HG03139 (cell line): ENCODE measurements around the gene GNAT2.

Source experiments
- ATAC-seq: cut with Tn5 transposase; IDR thresholded peaks from one replicate; pipeline ENCODE4 v1.9.1; 2021; ENCODE audit not compliant: unreplicated experiment

Gene GNAT2

GRCh38 chr1:109628540-109629321 is 9.3 kb upstream of the GNAT2 start:
- ATAC-seq, result no peak

GRCh38 chr1:109627692-109628399 is 8.4 kb upstream of the GNAT2 start:
- ATAC-seq, result no peak

GRCh38 chr1:109626682-109627408 is 7.4 kb upstream of the GNAT2 start:
- ATAC-seq, result no peak

- ATAC-seq, result no peak
Measured at GRCh38 chr1:109625601-109626560, 6.5 kb upstream of the GNAT2 start.

DNA sequence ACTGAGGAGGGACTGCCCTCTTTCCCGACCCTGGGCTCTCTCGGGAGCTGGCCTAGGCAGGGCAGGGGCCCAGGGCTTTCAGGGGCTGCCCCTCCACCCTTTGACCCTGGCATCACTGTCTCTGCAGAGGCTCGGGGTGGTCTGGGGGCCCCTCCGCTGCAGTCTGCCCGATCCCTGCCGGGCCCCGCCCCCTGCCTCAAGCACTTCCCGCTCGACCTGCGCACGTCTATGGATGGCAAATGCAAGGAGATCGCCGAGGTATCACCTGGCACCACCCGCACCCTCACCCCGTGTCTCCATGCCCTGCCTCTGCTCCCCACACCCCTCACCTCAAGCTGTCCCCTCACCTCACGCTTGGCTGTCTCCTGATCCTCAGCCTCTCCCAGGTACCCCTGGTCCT is 5.8 kb upstream of the GNAT2 start:
- no peak for ATAC-seq

DNA sequence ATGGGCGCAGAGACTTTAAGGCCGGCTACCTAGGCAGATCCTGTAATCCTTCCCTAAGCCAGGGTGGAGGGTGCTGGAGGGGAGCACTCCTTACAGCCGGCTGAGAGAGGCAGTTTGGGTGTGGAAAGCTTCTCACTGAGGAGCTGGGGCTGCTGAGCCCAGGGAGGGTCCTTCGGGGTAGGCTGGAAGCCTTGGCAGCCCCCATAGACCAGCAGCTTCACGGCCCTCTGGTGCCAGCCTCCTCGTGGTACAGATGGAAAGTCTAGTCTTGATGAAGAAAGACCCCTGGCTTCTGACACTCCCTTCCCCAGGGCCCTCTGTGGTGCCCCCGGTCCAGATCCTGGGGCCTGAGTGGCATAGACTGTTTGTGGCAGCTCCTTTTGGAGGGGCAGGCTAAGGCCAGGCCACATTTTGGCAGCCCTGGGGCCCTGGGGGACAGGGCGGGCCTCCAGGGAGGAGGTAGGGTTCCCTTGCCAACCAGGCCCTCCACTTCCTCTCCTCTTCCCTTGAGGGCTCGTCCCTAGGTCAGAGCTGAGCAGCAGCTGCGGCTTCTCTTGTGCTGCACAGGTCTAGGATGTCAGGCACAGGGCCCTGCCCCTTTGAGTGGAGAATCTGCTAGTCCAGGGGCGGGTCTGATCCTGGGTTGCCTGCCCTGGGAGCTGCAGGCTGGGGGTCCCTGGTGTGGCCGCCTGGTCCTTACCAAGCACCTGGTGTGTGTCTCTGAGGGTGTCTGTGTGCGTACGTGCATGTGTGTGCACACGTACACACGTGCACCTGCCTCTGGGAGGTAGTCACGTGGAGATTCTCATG is 5.0 kb upstream of the GNAT2 start:
- no peak for ATAC-seq

GRCh38 chr1:109623601-109624161 is 4.3 kb upstream of the GNAT2 start:
- no peak for ATAC-seq

DNA sequence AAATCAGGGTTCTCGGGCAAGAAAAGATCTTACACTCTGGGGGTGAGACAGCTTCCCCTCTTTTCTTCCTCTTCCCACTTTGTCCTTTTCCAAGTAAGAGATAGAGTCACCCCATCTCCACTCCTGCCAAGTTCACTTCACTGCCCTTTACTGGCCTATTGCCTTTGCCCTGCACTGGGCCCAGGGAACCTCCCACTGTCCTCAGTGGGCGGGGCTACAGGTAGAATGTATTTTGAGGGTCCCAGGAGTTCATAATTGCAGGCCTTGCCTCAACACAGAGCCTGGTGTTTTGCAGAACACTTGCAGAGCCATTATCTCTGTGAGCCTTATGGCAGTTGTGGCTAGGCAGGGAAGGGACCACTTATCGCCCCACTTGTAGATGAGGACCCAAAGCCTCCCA is 3.5 kb upstream of the GNAT2 start:
- no peak for ATAC-seq

DNA sequence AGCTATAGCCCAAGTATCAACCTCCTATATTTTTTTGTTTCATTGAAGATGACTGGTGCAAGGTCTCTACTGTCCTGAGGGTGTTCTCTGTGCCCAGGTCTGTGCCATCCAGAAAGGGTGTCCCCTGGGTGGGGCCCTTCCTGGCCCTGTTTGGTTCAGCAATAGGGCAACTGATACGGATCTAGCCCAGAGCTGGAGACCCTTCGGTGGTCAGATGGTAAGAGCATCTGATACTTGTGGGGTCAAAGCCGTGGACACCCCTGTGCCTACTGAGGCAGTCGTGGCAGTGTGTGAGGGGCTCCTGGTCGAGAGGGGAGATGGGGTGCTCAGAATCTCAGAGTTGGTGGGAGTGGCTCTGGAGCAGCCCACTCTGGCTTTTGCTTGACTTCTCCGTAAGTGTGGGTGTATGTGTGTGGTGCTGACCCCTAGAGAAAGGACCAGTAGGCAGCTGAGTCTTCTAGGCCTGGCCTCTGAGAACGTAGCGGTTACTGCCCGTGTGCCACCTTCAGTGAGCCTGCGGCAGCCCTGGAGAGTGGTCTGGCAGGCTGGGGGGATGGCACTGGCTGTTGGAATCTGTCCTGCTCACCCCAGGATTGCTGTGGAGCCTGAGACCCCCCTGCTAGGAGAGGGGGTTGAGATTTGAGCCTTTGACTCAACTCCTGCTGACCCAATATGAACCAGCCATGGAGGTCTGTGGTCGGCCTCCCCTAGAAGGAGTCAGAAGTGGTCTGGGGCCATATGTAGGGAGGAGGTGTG is 2.9 kb upstream of the GNAT2 start:
- no peak for ATAC-seq

- no peak for ATAC-seq
Measured at GRCh38 chr1:109621379-109622136, 2.1 kb upstream of the GNAT2 start.

DNA sequence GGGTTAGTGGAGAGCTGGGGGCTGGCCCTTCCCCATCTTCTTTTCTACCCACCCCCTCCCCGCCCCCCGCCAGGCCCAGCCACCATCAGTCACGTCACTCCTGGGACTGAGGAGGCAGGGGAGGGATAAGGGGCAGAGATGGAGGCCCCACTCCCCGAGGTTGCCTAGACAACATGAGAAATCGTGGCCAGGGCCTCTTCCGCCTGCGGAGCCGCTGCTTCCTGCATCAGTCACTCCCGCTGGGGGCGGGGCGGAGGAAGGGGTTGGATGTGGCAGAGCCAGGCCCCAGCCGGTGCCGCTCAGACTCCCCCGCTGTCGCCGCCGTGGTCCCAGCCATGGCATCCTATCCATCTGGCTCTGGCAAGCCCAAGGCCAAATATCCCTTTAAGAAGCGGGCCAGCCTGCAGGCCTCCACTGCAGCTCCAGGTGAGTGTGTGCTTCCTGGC is 1.4 kb upstream of the GNAT2 start:
- peak; percentile 70 for ATAC-seq

GRCh38 chr1:109620401-109620791 is 980 bp upstream of the GNAT2 start:
- ATAC-seq, result no peak

DNA sequence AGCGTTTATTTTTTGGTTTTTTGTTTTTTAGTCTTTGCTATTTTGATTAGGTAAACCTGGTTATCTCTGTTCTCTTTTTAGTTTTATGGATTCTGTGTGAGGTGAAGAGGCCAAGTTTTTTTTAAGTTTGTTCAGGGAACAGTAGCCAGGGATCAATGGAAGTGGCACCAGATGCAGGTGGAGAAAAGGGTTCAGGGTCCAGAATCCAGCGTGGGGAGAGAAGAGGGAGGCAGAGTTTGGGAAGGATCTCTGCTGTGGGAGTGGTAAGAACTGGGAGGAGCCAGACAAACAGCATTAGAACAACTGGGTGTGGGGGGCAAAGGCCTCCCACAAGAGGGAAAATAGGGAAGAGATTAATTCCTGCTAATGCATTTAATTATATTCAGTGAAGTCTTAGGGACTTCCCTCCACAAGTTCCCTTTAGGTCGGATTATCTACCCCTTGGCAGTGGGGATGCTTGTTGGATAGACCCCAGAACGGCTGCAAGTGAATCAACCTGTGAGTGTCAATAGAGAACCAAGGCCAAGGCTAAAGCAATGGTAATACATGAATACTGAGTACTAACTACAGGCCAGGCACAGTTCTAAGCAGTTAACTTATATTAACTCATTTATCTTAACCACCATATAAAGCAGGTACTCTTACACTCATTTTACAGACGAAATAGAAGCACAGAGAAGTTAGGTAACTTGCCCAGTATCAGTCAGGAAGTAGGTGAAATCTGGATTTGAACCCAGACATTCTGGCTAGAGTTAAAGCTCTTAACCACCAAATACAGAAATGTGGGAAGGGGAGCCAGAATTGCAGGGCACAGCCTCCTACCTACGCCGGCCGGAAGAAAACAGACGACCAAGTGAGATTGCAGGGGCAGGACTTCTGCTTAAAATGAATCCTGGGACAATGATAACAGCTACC is 498 bp downstream of the GNAT2 start:
- no peak for ATAC-seq

- ATAC-seq, result no peak
Measured at GRCh38 chr1:109617291-109617801, 2.1 kb downstream of the GNAT2 start.

GRCh38 chr1:109616391-109616790 is 3.0 kb downstream of the GNAT2 start:
- ATAC-seq, result no peak

GRCh38 chr1:109615879-109616278 is 3.5 kb downstream of the GNAT2 start:
- no peak for ATAC-seq
